GM06990 (cell line): ENCODE measurements around the gene CD200R1L.

Experiments used
- DNase-seq: peaks from one replicate; pipeline ENCODE4 v3.0.0-alpha.2; 2011; ENCODE audit not compliant: insufficient read length; ENCODE audit errors: extremely low read depth
- H3K27me3 ChIP-seq: replicated peaks from 2 replicates; pipeline ENCODE4 v1.6.0; 2011; ENCODE audit warnings: low read length; ENCODE audit not compliant: control insufficient read depth, insufficient read depth
- H3K36me3 ChIP-seq: 2 replicates; pipeline ENCODE4 v1.5.1; 2011; ENCODE audit warnings: low read length; ENCODE audit not compliant: control insufficient read depth, insufficient read depth
- H3K4me3 ChIP-seq: replicated peaks from 2 replicates; pipeline ENCODE4 v1.5.1; 2011; ENCODE audit warnings: low read depth, mild to moderate bottlenecking, control low read depth, low read length
- CTCF ChIP-seq: IDR thresholded peaks from 2 replicates; pipeline ENCODE4 v1.5.1; 2011; ENCODE audit warnings: low read length, control low read depth, mild to moderate bottlenecking, inconsistent platforms; ENCODE audit not compliant: insufficient read depth, poor library complexity, severe bottlenecking

The CD200R1L gene

DNA sequence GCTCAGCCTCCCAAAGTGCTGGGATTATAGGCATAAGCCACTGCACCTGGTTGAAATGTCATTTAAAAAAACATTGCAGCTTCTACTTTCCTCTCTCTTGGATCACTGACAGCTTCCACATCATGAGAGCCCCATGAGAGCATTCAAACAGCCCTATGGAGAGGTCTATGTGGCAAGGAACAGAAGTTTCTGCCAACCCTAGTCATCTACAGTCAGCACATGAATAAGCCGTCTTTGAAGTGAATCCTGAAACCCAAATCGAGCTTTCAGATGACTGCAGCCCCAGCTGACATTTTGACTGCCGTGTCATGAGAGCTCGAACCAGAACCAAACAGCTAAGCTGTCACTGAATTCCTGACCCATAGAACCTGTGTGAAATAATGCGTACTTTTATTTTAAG is 39.8 kb downstream of the CD200R1L start:
- Histone ChIP-seq H3K4me3 (no peak overlapping the region), H3K36me3 (no peaks in the 10 kb centered on the region), H3K27me3 (no peaks in the 10 kb centered on the region; the same call in 1 of the 2 replicates)
- DNase-seq = no peak
- no peak for TF ChIP-seq CTCF

GRCh38 chr3:112805126-112805525 is 41.5 kb downstream of the CD200R1L start:
- no peak for DNase-seq
- H3K36me3 ChIP-seq = no peaks in the 10 kb centered on the region
- no peak for TF ChIP-seq CTCF
- no peak overlapping the region for H3K4me3 ChIP-seq
- no peaks in the 10 kb centered on the region; the same call in 1 of the 2 replicates for H3K27me3 ChIP-seq

- no peak for TF ChIP-seq CTCF
- no peaks in the 10 kb centered on the region; the same call in 1 of the 2 replicates for H3K27me3 ChIP-seq
- no peak overlapping the region for H3K4me3 ChIP-seq
- no peak for DNase-seq
- no peaks in the 10 kb centered on the region for H3K36me3 ChIP-seq
These were observed 42.6 kb downstream of the CD200R1L start for GRCh38 chr3:112804021-112804420.

- no peak for TF ChIP-seq CTCF
- DNase-seq = no peak
- H3K36me3 ChIP-seq = no peaks in the 10 kb centered on the region
- H3K4me3 ChIP-seq = no peak overlapping the region
- H3K27me3 ChIP-seq = no peaks in the 10 kb centered on the region; the same call in 1 of the 2 replicates
These were observed 43.2 kb downstream of the CD200R1L start for GRCh38 chr3:112803467-112803866.

GRCh38 chr3:112802338-112802737 is 44.3 kb downstream of the CD200R1L start:
- TF ChIP-seq CTCF = no peak
- Histone ChIP-seq H3K36me3 (no peaks in the 10 kb centered on the region), H3K4me3 (no peak overlapping the region), H3K27me3 (no peaks in the 10 kb centered on the region; the same call in 1 of the 2 replicates)
- DNase-seq = no peak

DNA sequence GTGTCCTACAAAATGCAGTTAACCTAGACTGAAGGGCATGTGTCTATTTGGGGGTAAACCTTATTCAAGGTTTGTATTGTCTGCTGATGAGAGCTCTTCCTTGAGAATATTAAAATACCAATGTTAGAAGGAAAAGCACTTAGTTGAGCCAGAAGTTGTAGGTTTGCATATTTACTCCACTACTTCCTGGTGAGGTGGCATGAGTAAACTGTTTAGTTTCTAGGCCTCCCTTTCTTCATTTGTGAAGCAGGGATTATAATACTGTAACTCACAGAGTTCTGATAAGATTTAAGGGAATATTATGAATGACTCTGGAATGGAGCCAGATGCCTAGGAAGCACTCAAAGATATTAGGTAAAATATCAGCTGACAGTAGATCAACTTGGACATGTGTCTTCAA is 46.7 kb downstream of the CD200R1L start:
- DNase-seq = no peak
- no peaks in the 10 kb centered on the region for H3K36me3 ChIP-seq
- no peak overlapping the region for H3K4me3 ChIP-seq
- H3K27me3 ChIP-seq = no peaks in the 10 kb centered on the region; the same call in 1 of the 2 replicates
- no peak for TF ChIP-seq CTCF
